NCI-H345 (cell line): ENCODE results near the gene CCND2.

Experiments used
- DNase-seq: peaks from one replicate; lab custom pipeline; 2025; lab: John Stamatoyannopoulos, UW

The CCND2 gene

GRCh38 chr12:4289998-4290790 lies 16.6 kb downstream of the CCND2 start:
- no peak for DNase-seq

GRCh38 chr12:4292341-4293073 lies 18.9 kb downstream of the CCND2 start:
- no peak for DNase-seq

DNA sequence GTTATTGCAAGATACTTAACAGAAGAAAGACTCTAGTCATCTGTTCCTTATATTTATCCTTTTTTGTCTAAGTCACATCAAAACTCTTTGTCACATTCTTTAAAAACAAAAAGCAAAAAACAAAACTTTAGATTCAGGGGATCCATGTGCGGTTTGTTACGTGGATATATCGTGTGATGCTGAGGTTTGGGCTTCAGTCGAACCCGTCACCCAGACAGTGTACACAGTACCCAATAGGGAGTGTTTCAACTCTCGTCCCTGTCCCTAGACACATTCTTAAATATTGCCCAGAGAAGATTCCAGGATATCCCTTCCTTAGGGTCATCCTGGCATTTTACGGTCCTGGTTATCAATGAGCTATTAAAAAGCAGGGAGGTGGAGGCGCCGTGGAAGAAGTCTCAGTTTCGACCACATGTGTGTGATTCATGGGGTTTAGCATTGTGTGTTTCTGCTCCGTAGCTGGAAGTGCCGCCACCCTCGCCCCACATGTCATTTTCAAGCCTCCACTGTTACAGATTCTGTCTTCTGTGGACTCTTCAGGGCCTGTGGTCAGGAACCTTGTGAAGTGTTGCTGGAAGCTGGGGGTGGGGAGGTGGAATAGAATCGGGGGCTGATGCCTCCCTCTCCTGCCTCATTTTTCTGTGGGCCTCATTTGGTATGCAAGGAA lies 19.9 kb downstream of the CCND2 start:
- DNase-seq = no peak

- no peak for DNase-seq
These were observed 20.5 kb downstream of the CCND2 start for GRCh38 chr12:4293966-4294505.

GRCh38 chr12:4296751-4297150 lies 23.2 kb downstream of the CCND2 start:
- no peak for DNase-seq

DNA sequence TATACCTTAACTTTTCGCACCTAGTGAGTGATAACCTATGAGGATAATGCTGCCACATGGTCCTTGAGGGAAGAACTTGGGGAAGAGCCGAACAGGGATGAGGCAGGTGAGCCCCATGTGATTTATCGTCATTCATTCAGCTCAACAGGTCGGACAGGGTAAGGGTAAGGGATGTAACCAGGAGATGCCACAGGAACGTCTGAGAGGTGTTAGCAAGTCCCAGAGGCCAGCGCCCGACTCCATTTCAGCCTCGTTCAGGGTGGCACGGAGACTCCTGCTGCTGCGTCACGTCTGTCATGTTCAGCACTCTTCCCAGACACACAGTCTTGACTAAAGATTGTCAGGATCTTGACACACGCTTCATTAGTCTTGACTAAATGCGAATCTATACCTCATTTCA lies 24.1 kb downstream of the CCND2 start:
- DNase-seq = no peak

DNA sequence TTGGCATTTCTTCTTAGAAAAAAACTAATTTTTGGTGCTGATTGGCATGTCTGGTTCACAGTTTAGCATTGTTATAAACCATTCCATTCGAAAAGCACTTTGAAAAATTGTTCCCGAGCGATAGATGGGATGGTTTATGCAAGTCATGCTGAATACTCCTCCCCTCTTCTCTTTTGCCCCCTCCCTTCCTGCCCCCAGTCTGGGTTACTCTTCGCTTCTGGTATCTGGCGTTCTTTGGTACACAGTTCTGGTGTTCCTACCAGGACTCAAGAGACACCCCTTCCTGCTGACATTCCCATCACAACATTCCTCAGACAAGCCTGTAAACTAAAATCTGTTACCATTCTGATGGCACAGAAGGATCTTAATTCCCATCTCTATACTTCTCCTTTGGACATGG lies 27.3 kb downstream of the CCND2 start:
- DNase-seq = no peak

DNA sequence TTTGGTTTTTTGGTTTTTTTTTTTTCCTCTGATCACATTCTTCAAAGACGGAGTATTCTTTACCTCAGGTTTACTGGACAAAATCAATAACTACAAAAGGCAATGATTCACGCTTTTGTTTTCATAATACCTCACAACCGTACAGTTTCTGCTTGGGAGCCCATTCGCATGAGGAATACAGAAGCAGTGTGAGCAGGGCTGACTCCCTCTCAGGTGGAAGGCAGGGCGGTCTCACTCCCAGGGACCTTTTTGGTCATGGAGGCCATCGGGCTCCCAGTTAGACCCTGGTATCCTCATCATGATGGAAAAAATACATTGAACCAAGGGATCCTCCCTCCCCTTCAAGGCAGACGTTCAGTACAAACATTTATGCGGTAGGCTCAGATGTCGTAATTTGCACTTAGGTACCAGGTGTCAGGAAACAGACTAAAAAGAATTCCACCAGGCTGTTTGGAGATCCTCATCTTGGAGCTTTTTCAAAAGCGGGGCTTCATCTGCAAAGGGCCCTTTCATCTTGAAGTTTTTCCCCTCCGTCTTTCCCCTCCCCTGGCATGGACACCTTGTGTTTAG lies 28.5 kb downstream of the CCND2 start:
- no peak for DNase-seq

DNA sequence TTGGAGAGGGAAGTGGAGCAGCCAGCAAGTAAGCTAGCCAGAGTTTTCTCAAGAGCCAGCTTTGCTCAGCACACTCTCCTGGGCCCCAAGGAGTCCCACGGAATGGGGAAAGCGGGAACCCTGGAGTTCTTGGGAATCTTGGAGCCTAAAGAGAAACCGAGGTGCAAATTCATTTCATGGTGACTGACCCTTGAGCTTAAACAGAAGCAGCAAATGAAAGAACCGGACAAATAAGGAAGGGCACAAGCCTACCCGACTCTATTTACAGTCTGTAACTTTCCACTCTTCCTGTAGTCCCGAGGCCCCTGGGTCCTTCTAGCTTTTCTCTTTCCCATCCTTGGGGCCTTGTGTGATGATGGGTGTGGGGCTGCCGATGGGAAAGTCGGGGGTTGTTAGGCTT lies 29.3 kb downstream of the CCND2 start:
- no peak for DNase-seq

GRCh38 chr12:4303750-4304149 lies 30.2 kb downstream of the CCND2 start:
- DNase-seq = no peak

DNA sequence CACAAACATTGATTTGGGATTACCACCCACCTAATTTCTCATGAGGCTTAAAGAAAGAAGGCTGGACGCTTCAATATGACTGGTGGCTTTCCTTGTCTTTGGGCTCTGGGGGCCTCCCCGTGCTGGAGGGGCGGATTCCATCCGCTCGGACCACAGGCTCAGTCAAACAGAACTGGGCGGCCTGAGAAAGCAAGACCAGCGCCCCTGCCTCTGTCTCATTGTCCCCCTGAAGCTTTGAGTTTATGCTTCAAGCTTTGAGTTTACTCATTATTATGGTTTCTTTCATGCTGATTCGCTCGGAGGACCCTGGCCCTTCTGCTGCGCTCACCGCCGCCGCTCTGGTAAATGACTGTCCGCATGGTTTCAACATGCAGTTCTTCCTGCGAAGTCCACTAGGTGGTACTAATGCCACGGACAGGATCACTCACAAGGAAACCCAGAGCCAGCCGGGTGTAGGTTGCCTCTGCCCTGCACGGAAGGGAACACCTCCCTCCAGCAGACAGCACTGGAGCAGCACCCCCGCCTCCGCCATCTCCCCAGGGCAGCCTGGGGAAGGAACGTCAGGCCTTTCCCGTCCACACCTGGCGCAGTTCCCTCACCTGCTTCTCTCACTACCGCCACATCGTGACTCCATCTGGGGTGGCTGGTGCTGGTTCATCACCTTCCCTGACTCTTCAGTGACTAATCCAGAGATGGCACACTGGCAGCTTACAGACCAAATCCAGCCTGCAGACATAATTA lies 34.2 kb downstream of the CCND2 start:
- DNase-seq = peak; percentile 88

- DNase-seq = no peak
These were observed 34.9 kb downstream of the CCND2 start for GRCh38 chr12:4308334-4308950.

DNA sequence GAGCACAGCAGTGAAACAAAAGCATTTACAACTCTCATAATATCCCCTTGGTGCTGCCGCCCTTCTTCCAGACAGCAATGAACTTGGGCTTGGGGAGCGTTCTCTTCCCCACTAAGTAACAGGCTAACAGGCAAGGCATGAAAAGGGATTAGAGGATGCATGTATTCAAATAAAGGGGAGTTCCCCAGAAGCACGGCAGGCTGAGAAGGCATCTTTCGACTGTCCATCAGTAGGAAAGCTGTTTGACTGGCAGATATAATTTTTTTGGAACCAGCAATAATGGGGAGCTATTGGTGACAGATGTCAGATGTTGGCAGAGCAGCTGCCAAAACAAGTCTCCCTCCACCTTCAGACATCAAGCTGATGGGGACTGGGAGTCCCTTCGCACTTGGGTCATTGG lies 38.2 kb downstream of the CCND2 start:
- no peak for DNase-seq

- DNase-seq = no peak
These were observed 38.7 kb downstream of the CCND2 start for GRCh38 chr12:4312251-4312650.

GRCh38 chr12:4320497-4320852 lies 46.9 kb downstream of the CCND2 start:
- DNase-seq = peak; percentile 27

- peak; percentile 96 for DNase-seq
These were observed 47.5 kb downstream of the CCND2 start, which contains the start of gene TIGAR for GRCh38 chr12:4320853-4321701. Gene TIGAR (plus strand): TSS chr12:4321213. CDS start chr12:4321272, 59 bp downstream.

GRCh38 chr12:4322726-4323125 lies 49.2 kb downstream of the CCND2 start:
- no peak for DNase-seq
